Fibroblast of lung (primary cell): ENCODE data around the gene ID3. TPM values are rescaled to one million over a fixed set of nuclear protein-coding genes. Genes with fewer than 3 reads are reported as not detected.
A peak's percentile ranks its signal among the peaks of the same experiment; 100 is the strongest.

Source experiments
- DNase-seq, 2 donors: peaks; one replicate each; pipeline versions ENCODE4 v3.0.0 to v3.0.0-alpha.2; 2010; ENCODE audit warnings: low read depth in 2 of 2
- H2AFZ ChIP-seq: 2 replicates; pipeline ENCODE4 v1.5.1; 2012; ENCODE audit warnings: low read length, control low read depth, inconsistent platforms
- H3K27ac ChIP-seq: 2 replicates; pipeline ENCODE4 v1.5.1; 2011; ENCODE audit warnings: low read length, control low read depth; ENCODE audit not compliant: insufficient read depth
- H3K27me3 ChIP-seq: 2 replicates; pipeline ENCODE4 v1.5.1; 2011; ENCODE audit warnings: mild to moderate bottlenecking, low read length; ENCODE audit not compliant: control insufficient read depth, insufficient read depth
- H3K36me3 ChIP-seq: 2 replicates; pipeline ENCODE4 v1.5.1; 2011; ENCODE audit warnings: low read length; ENCODE audit not compliant: control insufficient read depth, insufficient read depth
- H3K4me1 ChIP-seq: 2 replicates; pipeline ENCODE4 v1.5.1; 2011; ENCODE audit warnings: low read length; ENCODE audit not compliant: control insufficient read depth, insufficient read depth; ENCODE audit errors: extremely low read depth
- H3K4me2 ChIP-seq: 2 replicates; pipeline ENCODE4 v1.5.1; 2011; ENCODE audit warnings: low read length, control low read depth; ENCODE audit not compliant: insufficient read depth; ENCODE audit errors: extremely low read depth
- H3K4me3 ChIP-seq, 4 experiments: fragments of 200-600 bp in 1 of 4; sonication (generic) in 1 of 4; replicated peaks in 1 of 4; 2 replicates each; pipeline ENCODE4 v1.5.1; 2011 to 2016; ENCODE audit warnings: low read length in 4 of 4, low read depth in 3 of 4, mild to moderate bottlenecking in 3 of 4, control low read depth in 2 of 4, inconsistent platforms in 1 of 4, mixed read lengths in 1 of 4; ENCODE audit not compliant: insufficient read depth in 1 of 4; ENCODE audit errors: control extremely low read depth in 1 of 4
- H3K79me2 ChIP-seq: 2 replicates; pipeline ENCODE4 v1.5.1; 2012; ENCODE audit warnings: mild to moderate bottlenecking, low read length, inconsistent platforms; ENCODE audit not compliant: control insufficient read depth, insufficient read depth
- H3K9ac ChIP-seq: 2 replicates; pipeline ENCODE4 v1.5.1; 2011; ENCODE audit warnings: mild to moderate bottlenecking, low read length, control low read depth; ENCODE audit not compliant: insufficient read depth
- H3K9me3 ChIP-seq: 2 replicates; pipeline ENCODE4 v1.5.1; 2012; ENCODE audit warnings: low read depth, low read length; ENCODE audit not compliant: control insufficient read depth, insufficient read depth
- H4K20me1 ChIP-seq: 2 replicates; pipeline ENCODE4 v1.5.1; 2011; ENCODE audit warnings: low read length; ENCODE audit not compliant: control insufficient read depth, insufficient read depth; ENCODE audit errors: extremely low read depth
- CTCF ChIP-seq, 2 donors: IDR thresholded peaks in 1 of 2; conservative IDR thresholded peaks in 1 of 2; 1 replicate in 1 of 2; 2 replicates in 1 of 2; pipeline ENCODE4 v1.5.1; 2011 to 2012; ENCODE audit warnings: low read length in 2 of 2, control low read depth in 1 of 2, inconsistent platforms in 1 of 2, low read depth in 1 of 2, mild to moderate bottlenecking in 1 of 2
- EZH2 ChIP-seq: IDR thresholded peaks from 2 replicates; pipeline ENCODE4 v1.5.1; 2012; ENCODE audit warnings: low read length, control low read depth, mild to moderate bottlenecking; ENCODE audit errors: missing control alignments
- polyA plus RNA-seq, 2 donors: library from polyadenylated mRNA; depleted of rRNA in 1 of 2; stranded (reverse) in 1 of 2; unstranded in 1 of 2; fragments of >200 nt; gene quantifications; 2 replicates each; pipeline ENCODE4 v1.2.1, GENCODE V29; 2011 to 2012; ENCODE audit warnings: missing spikeins in 1 of 2
- total RNA-seq: library from RNA; depleted of rRNA; stranded (reverse); fragments of >200 nt; gene quantifications from 2 replicates; pipeline ENCODE4 v1.2.1, GENCODE V29; 2014

The ID3 gene
- total and polyA plus RNA-seq, 2 donors (not counting 1 experiment from before 2014, with no cell fraction given), result 9.9 to 23.0 TPM

- Histone ChIP-seq H2AFZ (peak overlapping the region; percentile 36), H4K20me1 (no peaks in the 10 kb centered on the region), H3K9ac (peak overlapping the region; percentile 71), H3K36me3 (no peaks in the 10 kb centered on the region), H3K4me3 (peak overlapping the region in 2 of 4 experiments; percentile 2 to 23), H3K27me3 (no peaks in the 10 kb centered on the region), H3K79me2 (no peaks in the 10 kb centered on the region), H3K9me3 (no peaks in the 10 kb centered on the region), H3K4me2 (peak overlapping the region; percentile 20), H3K27ac (peak overlapping the region; percentile 91), H3K4me1 (peaks cover 25% of the 10 kb centered on the region)
- peak; percentile 75 to 97 for DNase-seq
- TF ChIP-seq CTCF (conservative IDR thresholded peaks at IDR 0.05 in 1 of 2, IDR thresholded peaks at IDR 0.05 in 1 of 2; ENCODE audit: low read depth in 1 of 2, low read length in 2 of 2) (no peak), EZH2 (no peak)
These were observed 18.0 kb upstream of the ID3 start for GRCh38 chr1:23577056-23578004.

DNA sequence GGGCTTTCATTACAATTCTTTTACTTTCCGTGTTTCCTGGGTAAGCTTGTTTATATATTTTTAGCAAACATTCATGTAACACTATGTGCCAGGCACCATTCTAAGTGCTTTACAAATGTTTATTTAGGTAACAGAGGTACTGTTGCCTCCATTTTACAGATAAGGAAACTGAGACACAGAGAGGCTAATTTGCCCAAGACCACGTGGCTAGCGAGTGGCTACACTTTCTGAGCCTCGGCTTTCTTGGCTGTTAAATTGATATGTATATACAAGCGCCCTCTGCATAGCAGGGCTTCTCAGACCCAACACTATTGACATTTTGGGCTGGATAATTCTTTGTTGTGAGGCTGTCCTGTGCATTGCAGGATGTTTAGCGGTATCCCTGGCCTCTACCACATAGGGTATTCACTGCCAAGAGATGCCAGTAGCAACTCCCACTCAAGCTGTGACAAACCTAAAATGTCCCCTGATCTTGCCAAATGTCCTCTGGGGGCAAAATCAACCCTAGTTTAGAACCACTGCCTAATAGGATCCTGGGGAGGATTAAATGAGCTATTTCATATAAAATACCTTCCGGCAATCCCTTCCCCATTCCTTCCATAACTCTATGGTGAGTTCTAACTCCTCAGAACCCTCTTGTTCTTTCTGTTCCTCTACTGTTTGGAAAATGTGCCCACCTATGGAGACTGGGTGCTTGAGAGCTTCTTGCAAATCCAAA is 17.2 kb upstream of the ID3 start:
- no peak for DNase-seq
- peaks cover 25% of the 10 kb centered on the region for H3K4me1 ChIP-seq
- no peaks in the 10 kb centered on the region for H3K9me3 ChIP-seq
- H3K4me2 ChIP-seq, result peak overlapping the region; percentile 20
- no peaks in the 10 kb centered on the region for H3K79me2 ChIP-seq
- H3K36me3 ChIP-seq, result no peaks in the 10 kb centered on the region
- H4K20me1 ChIP-seq, result no peaks in the 10 kb centered on the region
- H2AFZ ChIP-seq, result no peak overlapping the region
- peak overlapping the region in 1 of 4 experiments; percentile 23 for H3K4me3 ChIP-seq
- H3K27me3 ChIP-seq, result no peaks in the 10 kb centered on the region
- peak overlapping the region; percentile 0 for H3K9ac ChIP-seq
- TF ChIP-seq CTCF (conservative IDR thresholded peaks at IDR 0.05 in 1 of 2, IDR thresholded peaks at IDR 0.05 in 1 of 2; ENCODE audit: low read depth in 1 of 2, low read length in 2 of 2), result no peak
- no peak for TF ChIP-seq EZH2
- H3K27ac ChIP-seq, result peak overlapping the region; percentile 91

- Histone ChIP-seq H3K9me3 (no peaks in the 10 kb centered on the region), H3K4me1 (peaks cover 23% of the 10 kb centered on the region), H3K79me2 (no peaks in the 10 kb centered on the region), H2AFZ (no peak overlapping the region), H3K4me3 (no peak overlapping the region), H3K36me3 (no peaks in the 10 kb centered on the region), H3K9ac (no peak overlapping the region), H3K4me2 (no peak overlapping the region), H4K20me1 (no peaks in the 10 kb centered on the region), H3K27ac (no peak overlapping the region), H3K27me3 (no peaks in the 10 kb centered on the region)
- TF ChIP-seq EZH2 (no peak), CTCF (conservative IDR thresholded peaks at IDR 0.05 in 1 of 2, IDR thresholded peaks at IDR 0.05 in 1 of 2; ENCODE audit: low read depth in 1 of 2, low read length in 2 of 2) (no peak)
- DNase-seq, result no peak
These were observed 16.0 kb upstream of the ID3 start for GRCh38 chr1:23575226-23575810.
